GM12872 (cell line): Measurements from ENCODE around the gene NPTXR.

Source experiments
- CTCF ChIP-seq: IDR thresholded peaks from 3 replicates; pipeline ENCODE4 v1.5.1; 2011; ENCODE audit warnings: low read depth, mild to moderate bottlenecking, low read length, moderate library complexity; ENCODE audit not compliant: insufficient read depth

NPTXR gene

GRCh38 chr22:38843657-38844314 is at the start of gene NPTXR:
TSS of gene NPTXR (minus strand) at chr22:38844028.
- no peak for TF ChIP-seq CTCF

GRCh38 chr22:38891256-38891655 is 47.4 kb upstream of the NPTXR start:
- TF ChIP-seq CTCF: no peak

- no peak for TF ChIP-seq CTCF
These were observed 46.5 kb upstream of the NPTXR start for GRCh38 chr22:38890377-38890776.

- TF ChIP-seq CTCF: no peak
These were observed 42.5 kb upstream of the NPTXR start for GRCh38 chr22:38886333-38886732.

GRCh38 chr22:38882972-38883622 is 39.3 kb upstream of the NPTXR start:
- TF ChIP-seq CTCF: no peak

GRCh38 chr22:38881997-38882879 is 38.4 kb upstream of the NPTXR start:
- TF ChIP-seq CTCF: no peak

- TF ChIP-seq CTCF: no peak
These were observed 37.6 kb upstream of the NPTXR start for GRCh38 chr22:38881464-38881871.
